ENCODE data around the gene CCDC6. TPM values are rescaled to one million over a fixed set of nuclear protein-coding genes. Genes with fewer than 3 reads are reported as not detected.
"Not testable (repeated sequence)": the region's sequence is repeated elsewhere in the genome, so short reads cannot be mapped to it uniquely, and the experiment has no call there.

Gene CCDC6
- total RNA-seq, 1 donor from 2014 or later = 29.8 TPM

- DNase-seq (ENCODE audit: low spot score in 2 of 2); FAIRE-seq: not testable (repeated sequence)
These were observed 21.5 kb downstream of the CCDC6 start for GRCh38 chr10:59884893-59885292.

GRCh38 chr10:59881640-59882039 is 24.7 kb downstream of the CCDC6 start:
- FAIRE-seq = no peak

GRCh38 chr10:59880971-59881510 is 25.3 kb downstream of the CCDC6 start:
- FAIRE-seq (no peak), DNase-seq (ENCODE audit: low spot score in 2 of 2) (no peak)

More at GRCh38 chr10:59881640-59882039, 24.7 kb downstream of the CCDC6 start:
- DNase-seq (ENCODE audit: low spot score in 2 of 2) = no peak

GRCh38 chr10:59880019-59880717 is 26.2 kb downstream of the CCDC6 start:
- FAIRE-seq = no peak
- no peak for DNase-seq (ENCODE audit: low spot score in 2 of 2)

GRCh38 chr10:59879363-59879913 is 26.9 kb downstream of the CCDC6 start:
- no peak for DNase-seq (ENCODE audit: low spot score in 2 of 2)
- no peak for FAIRE-seq

GRCh38 chr10:59878915-59879314 is 27.4 kb downstream of the CCDC6 start:
- FAIRE-seq = no peak
- no peak for DNase-seq (ENCODE audit: low spot score in 2 of 2)

GRCh38 chr10:59878289-59878688 is 28.1 kb downstream of the CCDC6 start:
- FAIRE-seq (no peak), DNase-seq (ENCODE audit: low spot score in 2 of 2) (no peak)

- FAIRE-seq (no peak), DNase-seq (ENCODE audit: low spot score in 2 of 2) (no peak)
These were observed 29.1 kb downstream of the CCDC6 start for GRCh38 chr10:59877191-59877671.

GRCh38 chr10:59876695-59877094 is 29.7 kb downstream of the CCDC6 start:
- DNase-seq (ENCODE audit: low spot score in 2 of 2) = no peak
- FAIRE-seq = no peak

- not testable (repeated sequence) for FAIRE-seq; DNase-seq (ENCODE audit: low spot score in 2 of 2)
These were observed 30.1 kb downstream of the CCDC6 start for GRCh38 chr10:59876208-59876607.

GRCh38 chr10:59873896-59874295 is 32.5 kb downstream of the CCDC6 start:
- DNase-seq (ENCODE audit: low spot score in 2 of 2) = no peak
- FAIRE-seq = no peak

GRCh38 chr10:59872892-59873463 is 33.4 kb downstream of the CCDC6 start:
- DNase-seq (ENCODE audit: low spot score in 2 of 2) = no peak
- no peak for FAIRE-seq

GRCh38 chr10:59870152-59870551 is 36.2 kb downstream of the CCDC6 start:
- FAIRE-seq (no peak), DNase-seq (ENCODE audit: low spot score in 2 of 2) (no peak)

- FAIRE-seq (no peak), DNase-seq (ENCODE audit: low spot score in 2 of 2) (no peak)
These were observed 36.8 kb downstream of the CCDC6 start for GRCh38 chr10:59869594-59869940.

GRCh38 chr10:59868696-59869593 is 37.4 kb downstream of the CCDC6 start:
- DNase-seq (ENCODE audit: low spot score in 2 of 2) (no peak), FAIRE-seq (no peak)

GRCh38 chr10:59867590-59867989 is 38.8 kb downstream of the CCDC6 start:
- FAIRE-seq (no peak), DNase-seq (ENCODE audit: low spot score in 2 of 2) (no peak)

- DNase-seq (ENCODE audit: low spot score in 2 of 2) (no peak), FAIRE-seq (no peak)
These were observed 41.3 kb downstream of the CCDC6 start for GRCh38 chr10:59865101-59865500.

GRCh38 chr10:59864141-59864962 is 42.0 kb downstream of the CCDC6 start:
- no peak for DNase-seq (ENCODE audit: low spot score in 2 of 2)
- FAIRE-seq = no peak

- FAIRE-seq = no peak
- no peak for DNase-seq (ENCODE audit: low spot score in 2 of 2)
These were observed 46.8 kb downstream of the CCDC6 start for GRCh38 chr10:59859570-59859969.

- FAIRE-seq = no peak
- DNase-seq (ENCODE audit: low spot score in 2 of 2) = no peak
These were observed 48.4 kb downstream of the CCDC6 start for GRCh38 chr10:59857921-59858320.

All from frontal cortex (tissue), 4 donors.